HCT116 (cell line): ENCODE results near the gene SCN3B.

ENCODE experiments used
- CEBPB ChIP-seq: IDR thresholded peaks from 2 replicates; pipeline ENCODE4 v1.6.1; 2012; ENCODE audit warnings: low read depth
- EZH2 ChIP-seq: fragments of 200-600 bp; sonication (generic); IDR thresholded peaks from 2 replicates; pipeline ENCODE4 v1.6.1; 2017; ENCODE audit warnings: antibody characterized with exemption, mixed run types
- POLR2A ChIP-seq: IDR thresholded peaks from 2 replicates; pipeline ENCODE4 v1.7.0; 2011; ENCODE audit warnings: borderline replicate concordance; ENCODE audit not compliant: insufficient read depth, insufficient read length; ENCODE audit errors: extremely low read depth
- POLR2AphosphoS5 ChIP-seq: IDR thresholded peaks from 2 replicates; pipeline ENCODE4 v1.6.1; 2011; ENCODE audit warnings: mild to moderate bottlenecking, low read depth, low read length, moderate library complexity
- RAD21 ChIP-seq: IDR thresholded peaks from 2 replicates; pipeline ENCODE4 v1.6.1; 2012; ENCODE audit warnings: low read depth, mild to moderate bottlenecking
- ZNF274 ChIP-seq: fragments of 200-500 bp; sonication (Bioruptor generic); IDR thresholded peaks from 2 replicates; pipeline ENCODE4 v1.6.1; 2014; ENCODE audit warnings: mild to moderate bottlenecking, low read depth, low read length, inconsistent platforms
- TF ChIP-seq, protein P1 (sequence below), 3 experiments: fragments of 200-600 bp in 1 of 3; sonication (generic) in 1 of 3; IDR thresholded peaks in 2 of 3; conservative IDR thresholded peaks in 1 of 3; 2 replicates each; pipeline ENCODE4 v1.5.1; 2012 to 2017; ENCODE audit warnings: low read depth in 2 of 3, low read length in 2 of 3, antibody characterized with exemption in 1 of 3, borderline replicate concordance in 1 of 3, control low read depth in 1 of 3, mild to moderate bottlenecking in 1 of 3, mixed read lengths in 1 of 3, mixed run types in 1 of 3, moderate library complexity in 1 of 3; ENCODE audit not compliant: insufficient read depth in 1 of 3

DNA sequence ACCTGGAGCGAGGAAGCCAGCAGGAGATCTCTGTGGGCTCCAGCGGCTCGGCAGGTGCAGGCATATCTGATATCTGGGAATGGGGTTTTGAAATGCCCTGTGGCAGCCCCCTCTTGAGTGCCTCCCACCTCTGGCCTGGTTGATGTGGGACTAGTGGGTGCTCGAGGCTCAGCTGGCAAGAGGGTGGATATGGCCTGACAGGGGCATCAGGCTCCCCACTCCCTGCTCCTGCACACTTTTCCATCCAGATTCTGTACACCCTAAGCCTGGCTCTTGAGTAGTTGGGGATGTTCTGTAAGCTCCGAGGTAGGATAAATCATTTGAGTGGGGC is 75.0 kb downstream of the SCN3B start:
- TF ChIP-seq, protein P1, sequence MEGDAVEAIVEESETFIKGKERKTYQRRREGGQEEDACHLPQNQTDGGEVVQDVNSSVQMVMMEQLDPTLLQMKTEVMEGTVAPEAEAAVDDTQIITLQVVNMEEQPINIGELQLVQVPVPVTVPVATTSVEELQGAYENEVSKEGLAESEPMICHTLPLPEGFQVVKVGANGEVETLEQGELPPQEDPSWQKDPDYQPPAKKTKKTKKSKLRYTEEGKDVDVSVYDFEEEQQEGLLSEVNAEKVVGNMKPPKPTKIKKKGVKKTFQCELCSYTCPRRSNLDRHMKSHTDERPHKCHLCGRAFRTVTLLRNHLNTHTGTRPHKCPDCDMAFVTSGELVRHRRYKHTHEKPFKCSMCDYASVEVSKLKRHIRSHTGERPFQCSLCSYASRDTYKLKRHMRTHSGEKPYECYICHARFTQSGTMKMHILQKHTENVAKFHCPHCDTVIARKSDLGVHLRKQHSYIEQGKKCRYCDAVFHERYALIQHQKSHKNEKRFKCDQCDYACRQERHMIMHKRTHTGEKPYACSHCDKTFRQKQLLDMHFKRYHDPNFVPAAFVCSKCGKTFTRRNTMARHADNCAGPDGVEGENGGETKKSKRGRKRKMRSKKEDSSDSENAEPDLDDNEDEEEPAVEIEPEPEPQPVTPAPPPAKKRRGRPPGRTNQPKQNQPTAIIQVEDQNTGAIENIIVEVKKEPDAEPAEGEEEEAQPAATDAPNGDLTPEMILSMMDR (IDR thresholded peaks at IDR 0.05 in 2 of 3, conservative IDR thresholded peaks at IDR 0.05 in 1 of 3; ENCODE audit: borderline replicate concordance in 1 of 3, insufficient read depth in 1 of 3, low read depth in 2 of 3, low read length in 2 of 3) = no peak
- TF ChIP-seq RAD21 (no peak), ZNF274 (no peak), EZH2 (no peak), POLR2AphosphoS5 (no peak), POLR2A (no peak), CEBPB (no peak)
